Spleen (tissue), 11 donors: ENCODE results near the gene MYLK. TPM values are rescaled to one million over a fixed set of nuclear protein-coding genes. Genes with fewer than 3 reads are reported as not detected.

ENCODE experiments used
- DNase-seq: peaks from one replicate; pipeline ENCODE4 v3.0.0-alpha.2; 2020
- H3K27ac ChIP-seq, 8 donors: fragments of 200-600 bp; sonication (generic) in 7 of 8; 1 replicate in 4 of 8; 2 replicates in 4 of 8; pipeline versions ENCODE4 v1.5.0 to v1.8.0; 2016 to 2021; ENCODE audit warnings: inconsistent platforms in 4 of 8, mild to moderate bottlenecking in 4 of 8, moderate library complexity in 1 of 8
- H3K27me3 ChIP-seq, 7 donors: fragments of 200-600 bp; sonication (generic) in 6 of 7; replicated peaks in 1 of 7; 1 replicate in 4 of 7; 2 replicates in 3 of 7; pipeline versions ENCODE4 v1.5.0 to v1.8.0; 2016 to 2021; ENCODE audit warnings: inconsistent platforms in 3 of 7, mild to moderate bottlenecking in 1 of 7
- H3K36me3 ChIP-seq, 6 donors: fragments of 200-600 bp; sonication (generic) in 5 of 6; 1 replicate in 4 of 6; 2 replicates in 2 of 6; pipeline versions ENCODE4 v1.5.0 to v1.8.0; 2016 to 2021; ENCODE audit warnings: inconsistent platforms in 2 of 6
- H3K4me1 ChIP-seq, 6 donors: fragments of 200-600 bp; sonication (generic) in 5 of 6; 1 replicate in 3 of 6; 2 replicates in 3 of 6; pipeline versions ENCODE4 v1.5.0 to v1.8.0; 2016 to 2021; ENCODE audit warnings: inconsistent platforms in 3 of 6
- H3K4me3 ChIP-seq, 8 donors: fragments of 200-600 bp; sonication (generic) in 7 of 8; 1 replicate in 4 of 8; 2 replicates in 4 of 8; pipeline versions ENCODE4 v1.5.0 to v1.8.0; 2016 to 2021; ENCODE audit warnings: inconsistent platforms in 4 of 8, mild to moderate bottlenecking in 4 of 8, moderate library complexity in 2 of 8
- H3K9me3 ChIP-seq, 8 donors: fragments of 200-600 bp; sonication (generic) in 7 of 8; 1 replicate in 4 of 8; 2 replicates in 4 of 8; pipeline versions ENCODE4 v1.5.0 to v1.8.0; 2016 to 2021; ENCODE audit warnings: inconsistent platforms in 4 of 8
- POLR2A ChIP-seq, 3 donors: fragments of 450-650 bp; IDR thresholded peaks; one replicate each; pipeline ENCODE4 v1.5.1; 2017; ENCODE audit warnings: antibody characterized with exemption in 3 of 3, mild to moderate bottlenecking in 1 of 3
- POLR2AphosphoS5 ChIP-seq, 3 donors: sonication (generic); formaldehyde crosslinking; IDR thresholded peaks; one replicate each; pipeline ENCODE4 v1.5.1; 2017; ENCODE audit warnings: antibody characterized with exemption in 3 of 3
- WGBS, 5 donors: extraction: QIAGEN DNeasy Blood & Tissue Kit in 3 of 5; methylation state at CpG; one replicate each; pipeline versions ENCODE4 v1.1.5 to v1.1.7; 2013 to 2018; 5-methylcytosine and 5-hydroxymethylcytosine counted together
- intact Hi-C: fragments of 100-400 bp; cut with DNase I; formaldehyde crosslinking; loops from one replicate; pipeline ENCODE4 v1.15.0; 2023; ENCODE audit warnings: low total_unique reads
- polyA plus RNA-seq, 3 donors: library from polyadenylated mRNA; stranded (reverse); fragments of 200-250 nt; gene quantifications; one replicate each; pipeline ENCODE4 v1.2.1, GENCODE V29; 2013
- total RNA-seq, 7 donors: library from RNA; depleted of rRNA in 3 of 7; stranded (reverse); fragments of >200 nt in 3 of 7; fragmentation: NEBNext Ultra II Directional in 4 of 7; extraction: Animal tissue kit (Norgen Biotek cat#: 25700) in 4 of 7; gene quantifications; one replicate each; pipeline versions ENCODE4 v1.1.0 to v1.2.1, GENCODE V29; 2016 to 2021
- TF ChIP-seq, protein P1 (sequence below), 11 experiments: fragments of 200-600 bp in 7 of 11; fragments of 450-650 bp in 4 of 11; sonication (generic) in 4 of 11; IDR thresholded peaks in 8 of 11; conservative IDR thresholded peaks in 3 of 11; 1 replicate in 7 of 11; 2 replicates in 4 of 11; pipeline versions ENCODE4 v1.4.0 to v1.8.0; 2016 to 2021; ENCODE audit warnings: antibody characterized with exemption in 11 of 11, inconsistent platforms in 4 of 11, mild to moderate bottlenecking in 1 of 11
- donor health status: healthy with polysubstance abuse.
- donor health status: DM: no; HTN: no; CAD: no; lungs with moderate emphysema.
- donor health status: DM: no; HTN: no; CAD: no.
- donor health status: Bipolar disorder and iron deficiency.
- donor health status: healthy.
- donor health status: DM: no; HTN: no; CAD: no.
- donor health status: DM: yes; HTN: yes; CAD: no.

Gene MYLK
- total and polyA plus RNA-seq, 10 donors: 11.1 to 343 (median 154) TPM

DNA sequence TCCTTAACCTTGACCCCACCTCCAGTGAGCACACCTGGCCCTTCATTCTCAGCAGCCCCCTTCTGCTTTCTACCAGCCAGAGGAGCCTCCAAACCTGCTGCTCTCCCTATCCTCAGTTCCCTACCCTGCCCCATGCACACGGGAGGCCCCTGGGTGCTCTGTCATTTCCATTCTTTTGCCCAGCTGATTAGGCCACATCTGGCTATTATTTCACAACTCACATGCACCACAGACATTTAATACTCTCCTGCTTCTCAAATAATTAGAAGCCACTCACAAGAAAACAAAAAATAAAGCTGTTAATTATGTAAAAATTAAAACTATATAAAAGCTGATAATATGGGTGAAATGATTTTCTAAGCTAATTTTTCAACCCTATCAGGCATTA is 50.7 kb downstream of the MYLK start:
- intact Hi-C loops: no loop called here
- Histone ChIP-seq H3K36me3 (no peaks in the 10 kb centered on the region), H3K27me3 (no peaks in the 10 kb centered on the region), H3K4me1 (no peaks in the 10 kb centered on the region), H3K4me3 (no peak overlapping the region), H3K9me3 (peaks cover 0 to 21% (median 12%) of the 10 kb centered on the region in 8 donors), H3K27ac (no peak overlapping the region)
- DNase-seq: no peak
- TF ChIP-seq POLR2AphosphoS5 (IDR thresholded peaks at IDR 0.05): no peak
- WGBS, 5 donors: 31 to 67% (median 46%) methylated on average over 1 of the region's 1 CpG

DNA sequence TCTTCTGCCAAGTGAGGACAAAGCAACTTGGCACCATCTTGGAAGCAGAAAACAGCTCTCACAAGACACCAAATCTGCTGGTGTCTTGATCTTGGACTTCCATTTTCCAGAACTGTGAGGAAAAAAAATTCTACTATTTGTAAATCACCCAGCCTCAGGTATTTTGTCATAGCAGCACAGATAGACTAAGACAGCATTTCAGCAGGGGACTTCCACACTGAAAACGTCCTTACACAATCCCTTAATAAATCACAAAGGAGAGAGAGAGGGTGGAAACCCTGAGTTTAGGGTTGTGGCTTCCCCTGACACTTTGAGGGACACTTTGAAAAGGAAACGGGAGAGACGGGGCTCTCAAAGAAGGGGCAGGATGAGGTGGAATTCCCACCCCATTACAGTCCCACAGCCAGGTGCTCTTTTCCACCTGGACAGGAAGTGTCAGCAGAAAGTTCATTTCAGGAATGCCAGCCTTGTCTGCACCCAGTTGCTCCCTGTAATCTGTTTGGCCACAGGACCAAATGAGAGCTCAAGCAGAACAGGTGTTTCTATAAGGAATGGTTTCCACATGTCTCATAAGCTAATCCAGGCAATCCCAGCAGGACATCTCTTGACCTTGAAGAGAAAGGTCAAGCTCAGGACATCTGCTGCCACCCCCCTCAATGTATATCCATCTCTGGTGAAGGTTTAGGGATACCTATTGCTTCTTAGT is 51.3 kb downstream of the MYLK start:
- TF ChIP-seq, protein P1, sequence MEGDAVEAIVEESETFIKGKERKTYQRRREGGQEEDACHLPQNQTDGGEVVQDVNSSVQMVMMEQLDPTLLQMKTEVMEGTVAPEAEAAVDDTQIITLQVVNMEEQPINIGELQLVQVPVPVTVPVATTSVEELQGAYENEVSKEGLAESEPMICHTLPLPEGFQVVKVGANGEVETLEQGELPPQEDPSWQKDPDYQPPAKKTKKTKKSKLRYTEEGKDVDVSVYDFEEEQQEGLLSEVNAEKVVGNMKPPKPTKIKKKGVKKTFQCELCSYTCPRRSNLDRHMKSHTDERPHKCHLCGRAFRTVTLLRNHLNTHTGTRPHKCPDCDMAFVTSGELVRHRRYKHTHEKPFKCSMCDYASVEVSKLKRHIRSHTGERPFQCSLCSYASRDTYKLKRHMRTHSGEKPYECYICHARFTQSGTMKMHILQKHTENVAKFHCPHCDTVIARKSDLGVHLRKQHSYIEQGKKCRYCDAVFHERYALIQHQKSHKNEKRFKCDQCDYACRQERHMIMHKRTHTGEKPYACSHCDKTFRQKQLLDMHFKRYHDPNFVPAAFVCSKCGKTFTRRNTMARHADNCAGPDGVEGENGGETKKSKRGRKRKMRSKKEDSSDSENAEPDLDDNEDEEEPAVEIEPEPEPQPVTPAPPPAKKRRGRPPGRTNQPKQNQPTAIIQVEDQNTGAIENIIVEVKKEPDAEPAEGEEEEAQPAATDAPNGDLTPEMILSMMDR (IDR thresholded peaks at IDR 0.05 in 8 of 11, conservative IDR thresholded peaks at IDR 0.05 in 3 of 11): no peak
- no peak for TF ChIP-seq POLR2AphosphoS5 (IDR thresholded peaks at IDR 0.05)
- no peak for TF ChIP-seq POLR2A (IDR thresholded peaks at IDR 0.05)
- peaks cover 0 to 21% (median 15%) of the 10 kb centered on the region in 8 donors for H3K9me3 ChIP-seq
- H3K27me3 ChIP-seq: no peaks in the 10 kb centered on the region
- 27 to 56% (median 43%) methylated on average over 3 of the region's 3 CpGs for WGBS, 5 donors
- intact Hi-C loops: no loop called here
- H3K36me3 ChIP-seq: no peaks in the 10 kb centered on the region
- H3K4me1 ChIP-seq: no peaks in the 10 kb centered on the region
- no peak overlapping the region for H3K4me3 ChIP-seq
- H3K27ac ChIP-seq: no peak overlapping the region
- no peak for DNase-seq

DNA sequence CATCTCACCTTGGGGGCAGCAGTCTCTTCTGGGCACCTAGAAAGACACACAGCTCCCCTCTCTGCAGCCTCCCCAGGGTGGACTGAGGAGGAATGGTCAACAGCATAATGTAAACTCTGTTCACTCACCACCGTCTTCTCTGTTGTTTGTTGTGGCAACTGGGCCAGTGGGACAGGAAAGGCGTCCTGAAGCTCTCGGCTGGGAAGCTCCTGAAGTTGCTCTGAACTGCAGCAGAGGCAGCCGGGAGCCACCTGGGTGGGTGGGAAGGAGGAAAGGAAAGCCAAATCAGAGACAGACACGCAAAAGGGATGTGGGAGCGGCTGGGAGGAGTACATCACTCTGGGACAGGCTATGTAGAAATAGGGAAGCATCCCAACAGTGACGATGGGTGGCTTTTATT is 52.7 kb downstream of the MYLK start:
- no peak overlapping the region for H3K4me3 ChIP-seq
- H3K9me3 ChIP-seq: peaks cover 0 to 35% (median 28%) of the 10 kb centered on the region in 8 donors
- H3K4me1 ChIP-seq: no peaks in the 10 kb centered on the region
- no peak for DNase-seq
- intact Hi-C loops: no loop called here
- TF ChIP-seq POLR2AphosphoS5 (IDR thresholded peaks at IDR 0.05) (no peak), POLR2A (IDR thresholded peaks at IDR 0.05) (no peak)
- TF ChIP-seq, protein P1 (IDR thresholded peaks at IDR 0.05 in 8 of 11, conservative IDR thresholded peaks at IDR 0.05 in 3 of 11): no peak
- H3K27ac ChIP-seq: no peak overlapping the region
- WGBS, 5 donors: 72 to 91% (median 80%) methylated on average over 7 of the region's 7 CpGs
- no peaks in the 10 kb centered on the region for H3K27me3 ChIP-seq
- H3K36me3 ChIP-seq: no peaks in the 10 kb centered on the region

DNA sequence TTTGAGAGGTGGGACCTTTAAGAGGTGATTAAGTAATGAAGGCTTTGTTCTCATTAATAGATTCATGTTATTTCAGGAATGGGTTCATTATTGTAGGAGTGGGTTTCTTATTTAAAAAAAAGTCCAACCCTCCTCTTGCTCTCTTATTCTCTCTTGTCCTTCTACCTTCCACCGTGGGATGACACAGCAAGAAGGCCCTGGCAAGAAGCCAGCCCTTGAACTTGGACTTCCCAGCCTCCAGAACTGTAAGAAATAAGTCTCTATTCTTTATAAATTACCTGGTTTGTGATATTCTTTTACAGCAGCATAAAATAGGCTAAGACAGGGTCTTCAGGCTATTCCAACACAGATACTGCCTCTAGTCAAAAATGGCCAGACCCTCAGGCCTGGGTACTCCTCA is 62.2 kb downstream of the MYLK start:
- TF ChIP-seq POLR2AphosphoS5 (IDR thresholded peaks at IDR 0.05) (no peak), POLR2A (IDR thresholded peaks at IDR 0.05) (no peak)
- TF ChIP-seq, protein P1 (IDR thresholded peaks at IDR 0.05 in 8 of 11, conservative IDR thresholded peaks at IDR 0.05 in 3 of 11): no peak
- Histone ChIP-seq H3K27ac (no peak overlapping the region), H3K36me3 (no peaks in the 10 kb centered on the region), H3K4me1 (no peaks in the 10 kb centered on the region), H3K4me3 (no peak overlapping the region), H3K9me3 (peaks cover 0 to 33% (median 17%) of the 10 kb centered on the region in 8 donors), H3K27me3 (no peaks in the 10 kb centered on the region)
- 52 to 85% (median 61%) methylated on average over 1 of the region's 1 CpG for WGBS, 5 donors
- no peak for DNase-seq
- intact Hi-C loops: no loop called here
